GM12878 (cell line): Measurements from ENCODE around the gene KLRF2.

Experiments
- CEBPB ChIP-seq, 2 experiments: fragments of 150-350 bp in 1 of 2; IDR thresholded peaks; 2 replicates each; pipeline ENCODE4 v1.6.1; 2012 to 2014; ENCODE audit warnings: low read depth in 2 of 2, low read length in 2 of 2, borderline replicate concordance in 1 of 2, inconsistent platforms in 1 of 2
- CHD2 ChIP-seq: IDR thresholded peaks from 2 replicates; pipeline ENCODE4 v1.6.1; 2011; ENCODE audit warnings: low read depth, low read length, improper control_type of control experiment, borderline replicate concordance
- CTCF ChIP-seq, 3 experiments: IDR thresholded peaks in 2 of 3; conservative IDR thresholded peaks in 1 of 3; 2 replicates each; pipeline ENCODE4 v1.5.1; 2011; ENCODE audit warnings: low read depth in 3 of 3, low read length in 3 of 3, mild to moderate bottlenecking in 3 of 3, control low read depth in 2 of 3, moderate library complexity in 2 of 3, inconsistent platforms in 1 of 3, mixed read lengths in 1 of 3; ENCODE audit not compliant: control insufficient read depth in 2 of 3, insufficient read depth in 1 of 3; ENCODE audit errors: extremely low read depth in 1 of 3
- EZH2 ChIP-seq: IDR thresholded peaks from 2 replicates; pipeline ENCODE4 v1.6.1; 2012; ENCODE audit warnings: low read depth, mild to moderate bottlenecking, control low read depth, inconsistent platforms, low read length, borderline replicate concordance; ENCODE audit not compliant: control insufficient read depth
- MXI1 ChIP-seq: fragments of 150-350 bp; IDR thresholded peaks from 2 replicates; pipeline ENCODE4 v1.6.1; 2011; ENCODE audit warnings: low read depth, mild to moderate bottlenecking, inconsistent platforms, low read length, improper control_type of control experiment
- MYC ChIP-seq: IDR thresholded peaks from 2 replicates; pipeline ENCODE4 v1.6.1; 2011; ENCODE audit warnings: mild to moderate bottlenecking, low read length, moderate library complexity, inconsistent platforms; ENCODE audit not compliant: insufficient read depth, insufficient replicate concordance, insufficient read length, severe bottlenecking
- NFYA ChIP-seq: IDR thresholded peaks from 2 replicates; pipeline ENCODE4 v1.6.1; 2011; ENCODE audit warnings: low read depth, mild to moderate bottlenecking, low read length, improper control_type of control experiment, borderline replicate concordance
- PAX8 ChIP-seq: fragments of 450-650 bp; IDR thresholded peaks from 2 replicates; pipeline ENCODE4 v1.6.1; 2017; ENCODE audit warnings: mild to moderate bottlenecking, moderate library complexity
- SIN3A ChIP-seq: IDR thresholded peaks from 2 replicates; pipeline ENCODE4 v1.6.1; 2012; ENCODE audit warnings: low read depth, low read length, improper control_type of control experiment
- SUZ12 ChIP-seq: fragments of 200-600 bp; sonication (generic); IDR thresholded peaks from one replicate; pipeline ENCODE4 v1.6.1; 2018; ENCODE audit warnings: antibody characterized with exemption, mild to moderate bottlenecking; ENCODE audit not compliant: unreplicated experiment
- YY1 ChIP-seq: IDR thresholded peaks from 2 replicates; pipeline ENCODE4 v1.6.1; 2011; ENCODE audit warnings: low read depth, mild to moderate bottlenecking, low read length
- ZBTB40 ChIP-seq: fragments of 450-650 bp; IDR thresholded peaks from 2 replicates; pipeline ENCODE4 v1.6.1; 2016; ENCODE audit warnings: mild to moderate bottlenecking, moderate library complexity, borderline replicate concordance

GRCh38 chr12:9848899-9849298 lies 32.4 kb upstream of the KLRF2 start:
- TF ChIP-seq MXI1 (no peak), CHD2 (no peak), SIN3A (no peak), ZBTB40 (no peak), PAX8 (no peak), CTCF (IDR thresholded peaks at IDR 0.05 in 2 of 3, conservative IDR thresholded peaks at IDR 0.05 in 1 of 3; ENCODE audit: control insufficient read depth in 2 of 3, extremely low read depth in 1 of 3, insufficient read depth in 1 of 3, low read depth in 3 of 3, low read length in 3 of 3) (no peak), NFYA (no peak), MYC (no peak), EZH2 (no peak), YY1 (no peak), CEBPB (IDR thresholded peaks at IDR 0.05; ENCODE audit: borderline replicate concordance in 1 of 2, low read depth in 2 of 2, low read length in 2 of 2) (no peak), SUZ12 (no peak)
